Fibroblast of skin of back (primary cell): ENCODE data around the gene GRIP1.

ENCODE experiments used
- DNase-seq: peaks from one replicate; pipeline ENCODE4 v3.0.0-alpha.2; 2013

Gene GRIP1

DNA sequence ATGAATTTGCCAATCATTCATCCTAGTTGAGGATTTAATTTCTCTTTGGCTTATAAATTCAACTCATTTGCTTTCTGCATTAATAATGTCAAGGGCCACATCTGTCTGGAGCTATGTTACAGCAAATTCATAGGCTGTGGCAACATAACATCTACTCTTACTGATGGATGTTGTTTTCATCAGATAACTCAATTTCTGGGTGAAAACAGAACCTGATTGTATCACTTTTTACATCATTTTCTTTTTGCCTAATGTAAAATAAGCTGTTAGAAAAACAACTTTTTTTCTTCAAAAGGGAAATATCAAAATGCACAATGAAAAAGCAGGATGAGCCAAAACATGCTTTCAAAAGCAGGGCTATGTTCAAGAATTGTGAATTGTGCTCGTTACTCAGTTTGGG, 303.3 kb downstream of the GRIP1 start:
- DNase-seq, result no peak

DNA sequence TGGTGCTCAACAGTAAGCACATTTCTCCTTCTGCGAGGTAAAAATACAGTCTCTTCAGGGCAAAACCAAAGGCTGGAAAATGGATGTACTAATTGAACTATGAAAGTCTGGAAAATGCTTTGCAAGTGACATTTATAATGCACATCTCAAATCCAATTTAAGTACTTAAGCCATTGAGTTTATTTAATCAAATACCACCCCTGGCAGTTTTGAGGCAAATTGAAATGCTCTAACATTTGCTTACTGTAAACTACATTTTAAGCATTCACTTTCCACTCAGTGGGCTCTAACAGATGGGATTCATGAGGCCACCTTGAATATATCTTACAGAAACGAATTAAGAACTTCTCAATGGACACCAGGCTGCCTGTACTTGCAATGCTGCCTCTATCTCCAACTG, 306.9 kb downstream of the GRIP1 start:
- DNase-seq, result no peak

GRCh38 chr12:66367015-66367667, 311.7 kb downstream of the GRIP1 start:
- DNase-seq, result no peak

- peak; percentile 30 for DNase-seq
Measured at GRCh38 chr12:66365718-66366490, 313.0 kb downstream of the GRIP1 start.

- no peak for DNase-seq
Measured at GRCh38 chr12:66361703-66362102, 317.2 kb downstream of the GRIP1 start.

- DNase-seq, result no peak
Measured at GRCh38 chr12:66359300-66359699, 319.6 kb downstream of the GRIP1 start.

- peak; percentile 8 for DNase-seq
Measured at GRCh38 chr12:66354291-66354690, 324.6 kb downstream of the GRIP1 start.

GRCh38 chr12:66352899-66353298, 326.0 kb downstream of the GRIP1 start:
- DNase-seq, result no peak

DNA sequence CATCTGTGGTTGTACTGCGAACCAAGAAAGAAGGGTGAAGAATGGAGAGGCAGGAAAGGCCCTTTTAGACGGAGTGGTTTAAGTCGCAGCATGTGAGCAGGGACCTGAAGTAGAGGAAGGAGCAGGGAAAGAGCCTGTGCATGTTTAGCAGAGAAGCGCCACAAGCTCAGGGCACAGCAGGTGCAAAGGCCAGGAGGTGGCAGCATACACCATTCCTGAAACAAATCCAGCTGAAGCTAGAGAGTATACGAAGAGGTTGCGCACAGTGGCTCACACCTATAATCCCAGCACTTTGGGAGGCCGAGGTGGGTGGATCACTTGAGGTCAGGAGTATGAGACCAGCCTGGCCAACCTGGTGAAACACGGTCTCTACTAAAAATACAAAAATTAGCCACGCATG, 326.7 kb downstream of the GRIP1 start:
- DNase-seq, result peak; percentile 21

GRCh38 chr12:66351301-66351700, 327.6 kb downstream of the GRIP1 start:
- no peak for DNase-seq

DNA sequence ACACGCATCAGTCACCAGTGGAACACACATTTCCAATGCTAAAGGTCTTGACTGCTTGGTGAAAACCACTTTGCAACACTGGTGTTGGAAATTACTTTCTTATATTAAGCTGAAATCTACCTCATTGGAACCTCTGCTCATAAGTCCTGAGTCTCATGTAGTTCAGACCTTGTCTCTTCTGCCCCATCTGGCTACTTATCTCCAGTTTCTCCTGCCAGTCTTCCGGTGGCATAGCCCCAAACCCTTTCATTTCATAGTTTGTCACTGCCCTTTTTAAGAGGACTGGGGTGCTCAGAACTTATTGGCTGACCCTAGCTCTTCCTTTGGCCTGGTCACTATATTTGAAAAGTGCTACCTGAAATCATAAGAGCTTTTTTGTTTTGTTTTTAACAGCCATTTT, 332.9 kb downstream of the GRIP1 start:
- no peak for DNase-seq

GRCh38 chr12:66345212-66345611, 333.7 kb downstream of the GRIP1 start:
- DNase-seq, result no peak

DNA sequence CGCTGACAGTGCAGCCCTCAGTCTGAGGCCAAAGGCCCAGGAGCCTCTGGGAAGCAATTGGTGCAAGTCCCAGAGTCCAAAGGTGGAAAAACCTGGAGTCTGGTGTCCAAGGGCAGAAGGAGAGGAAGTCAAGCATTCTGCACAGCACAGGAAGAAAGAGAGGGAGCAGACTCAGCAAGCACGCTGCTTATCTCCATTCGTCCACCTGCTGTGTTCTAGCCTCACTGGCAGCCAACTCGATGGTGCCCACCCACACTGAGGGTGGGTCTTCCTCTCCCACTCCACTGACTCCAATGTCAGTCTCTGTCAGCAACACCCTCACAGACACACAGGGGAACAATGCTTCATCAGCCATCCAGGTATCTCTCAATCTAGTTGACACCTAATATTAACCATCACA, 337.8 kb downstream of the GRIP1 start:
- no peak for DNase-seq

DNA sequence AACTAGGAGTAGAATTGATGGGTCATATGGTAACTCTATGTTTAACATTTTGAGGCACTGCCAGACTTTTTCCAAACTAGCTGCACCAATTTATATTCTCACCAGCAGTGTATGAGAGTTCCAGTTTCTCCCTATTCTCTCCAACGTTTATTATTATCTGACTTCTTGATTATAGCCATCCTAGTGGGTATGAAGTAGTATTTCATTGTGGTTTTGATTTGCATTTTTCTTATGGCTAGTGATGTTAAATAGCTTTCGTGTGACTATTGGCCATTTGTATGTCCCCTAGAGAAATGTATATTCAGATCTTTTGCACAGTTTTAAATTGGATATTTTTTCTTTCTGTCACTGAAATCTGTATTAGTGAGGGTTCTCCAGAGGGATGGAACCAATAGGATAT, 338.7 kb downstream of the GRIP1 start:
- DNase-seq, result peak; percentile 50

GRCh38 chr12:66337381-66338010, 341.4 kb downstream of the GRIP1 start:
- no peak for DNase-seq

GRCh38 chr12:66335746-66336145, 343.1 kb downstream of the GRIP1 start:
- DNase-seq, result no peak

GRCh38 chr12:66331814-66332213, 347.1 kb downstream of the GRIP1 start:
- DNase-seq, result no peak

DNA sequence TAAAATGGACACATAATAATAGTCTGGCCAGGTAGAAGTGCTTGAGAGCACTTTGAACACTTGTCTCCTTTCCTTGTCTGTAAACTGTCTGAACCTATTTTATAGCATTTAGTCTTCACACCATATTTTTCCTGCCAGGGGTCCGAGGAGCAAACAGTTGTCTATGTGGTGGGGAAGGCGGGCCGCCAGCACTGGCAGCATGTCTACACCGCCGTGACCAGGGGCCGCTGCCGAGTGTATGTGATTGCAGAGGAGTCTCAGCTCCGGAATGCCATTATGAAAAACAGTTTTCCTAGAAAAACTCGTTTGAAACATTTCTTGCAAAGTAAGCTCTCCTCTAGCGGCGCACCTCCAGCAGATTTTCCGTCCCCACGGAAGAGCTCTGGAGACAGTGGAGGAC, 347.9 kb downstream of the GRIP1 start:
- DNase-seq, result no peak

DNA sequence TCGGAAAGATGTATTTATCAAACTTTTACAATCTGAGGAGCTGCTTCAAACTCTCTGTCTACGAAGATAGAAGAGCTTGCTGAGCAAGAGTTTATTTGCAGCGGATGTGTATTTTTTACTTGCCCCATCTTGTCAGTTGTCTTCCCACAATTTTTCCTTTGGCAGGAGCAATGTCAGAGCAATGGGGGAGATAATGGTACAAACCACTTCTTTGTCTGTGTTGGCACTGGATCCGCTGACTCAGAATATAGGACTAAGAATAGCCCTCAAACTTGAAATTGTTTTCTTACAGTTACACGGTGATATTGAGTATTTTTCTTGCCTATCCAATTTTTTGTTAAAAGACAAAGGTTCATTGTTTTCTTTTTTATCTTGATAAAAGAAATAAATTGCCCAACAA, 348.9 kb downstream of the GRIP1 start:
- DNase-seq, result peak; percentile 32

DNA sequence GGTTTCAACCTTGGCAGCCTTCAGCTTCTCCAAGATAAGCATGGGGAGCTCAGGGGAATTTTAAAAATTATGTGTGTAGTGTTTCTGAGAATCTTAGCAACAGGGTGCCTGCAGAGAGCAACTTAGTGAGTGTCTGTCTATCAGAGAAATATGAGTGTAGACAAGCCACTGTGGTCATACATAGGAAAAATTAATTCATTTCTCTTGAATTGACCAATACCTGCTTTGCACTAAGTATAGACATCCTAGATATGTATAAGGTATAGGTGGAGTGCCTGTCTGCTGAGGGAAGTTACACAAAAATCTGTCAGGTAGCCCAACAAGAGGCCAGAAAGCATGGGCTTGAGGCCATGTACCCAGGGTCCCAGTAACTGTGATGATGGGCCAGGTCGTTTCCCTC, 355.9 kb downstream of the GRIP1 start:
- no peak for DNase-seq

DNA sequence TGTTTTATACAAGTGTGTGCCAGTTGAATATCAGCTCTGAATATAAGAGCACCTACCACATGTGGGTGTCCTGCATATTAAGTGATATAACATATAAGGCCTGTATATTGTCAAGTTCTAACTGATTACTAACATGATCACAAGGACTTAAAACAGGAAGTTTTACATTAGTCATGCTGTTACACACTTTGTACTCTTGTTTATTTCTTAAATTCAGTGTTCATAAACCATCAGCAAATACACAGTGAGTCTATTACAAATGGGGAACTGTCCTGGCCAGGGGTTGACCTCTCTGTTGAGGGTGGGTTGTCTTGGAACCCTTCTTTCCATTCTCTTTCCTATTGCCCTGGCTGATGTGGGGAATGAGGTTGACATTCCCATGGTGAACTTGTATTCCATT, 357.4 kb downstream of the GRIP1 start:
- DNase-seq, result no peak

DNA sequence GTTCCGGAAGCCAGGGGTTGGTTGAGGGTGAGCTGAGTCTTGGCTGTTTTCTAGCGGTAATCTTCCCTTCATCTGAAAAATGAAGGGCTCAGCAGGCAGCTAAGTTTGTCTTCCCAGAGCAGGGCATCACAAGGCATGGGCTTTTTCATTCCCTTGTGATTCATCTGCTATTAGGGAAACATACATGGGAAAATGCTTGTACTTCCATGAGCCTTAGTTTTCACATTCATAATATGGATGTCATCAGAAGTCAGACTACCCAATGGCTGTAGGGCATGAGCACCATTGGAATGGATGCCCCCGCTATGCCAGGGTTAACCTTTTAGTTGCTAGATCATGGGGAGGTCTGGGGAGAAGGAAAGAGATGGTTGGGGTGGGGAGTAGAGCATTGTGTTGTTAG, 357.9 kb downstream of the GRIP1 start:
- DNase-seq, result peak; percentile 5

- DNase-seq, result no peak
Measured at GRCh38 chr12:66319266-66319954, 359.5 kb downstream of the GRIP1 start.
